Measurements from ENCODE around the gene SLC41A1.

The SLC41A1 gene

DNA sequence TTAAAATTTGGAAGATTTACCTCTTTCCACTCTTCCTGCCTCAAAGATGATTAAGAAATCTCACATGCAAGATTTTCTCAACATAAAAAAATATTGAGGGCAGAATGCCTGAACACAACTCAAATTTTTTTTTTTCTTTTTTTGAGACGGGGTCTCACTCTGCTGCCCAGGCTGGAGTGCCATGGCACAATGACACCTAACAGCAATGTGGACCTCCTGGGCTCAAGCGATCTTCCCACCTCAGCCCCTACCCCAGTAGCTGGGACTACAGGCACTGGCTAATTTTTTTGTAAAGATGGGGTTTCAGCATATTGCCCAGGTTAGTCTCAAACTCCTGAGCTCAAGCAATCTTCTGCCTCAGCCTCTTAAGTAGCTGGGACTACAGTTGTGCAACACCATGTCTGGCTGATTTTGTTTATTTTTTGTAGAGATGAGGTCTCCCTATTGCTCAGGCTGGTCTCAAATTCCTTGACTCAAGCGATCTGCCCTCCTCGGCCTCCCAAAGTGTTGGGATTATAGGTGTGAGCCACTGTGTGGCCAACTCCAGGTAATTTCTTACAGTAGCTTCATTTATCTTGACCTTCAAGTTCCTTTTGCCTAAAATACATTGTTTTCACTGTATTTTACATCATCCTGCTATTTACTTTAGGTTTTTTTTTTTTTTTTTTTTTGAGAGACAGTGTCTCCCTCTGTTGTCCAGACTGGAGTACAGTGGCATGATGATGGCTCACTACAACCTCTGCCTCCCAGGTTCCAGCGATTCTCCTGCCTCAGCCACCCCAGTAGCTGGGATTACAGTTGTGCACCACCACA is 73.4 kb downstream of the SLC41A1 start:
- H3K4me1 ChIP-seq, result no peaks in the 10 kb centered on the region
- H3K36me3 ChIP-seq (ENCODE audit: control insufficient read depth, insufficient read depth, low read length), result no peaks in the 10 kb centered on the region
- H3K9me3 ChIP-seq (ENCODE audit: control insufficient read depth, low read length), result no peaks in the 10 kb centered on the region
- no peak for TF ChIP-seq CTCF (IDR thresholded peaks at IDR 0.05)
- no peak overlapping the region for H3K9ac ChIP-seq
- H3K79me2 ChIP-seq, result peaks cover 7% of the 10 kb centered on the region
- H2AFZ ChIP-seq, result no peak overlapping the region
- no peak overlapping the region for H3K4me2 ChIP-seq (ENCODE audit: low read length)
- no peaks in the 10 kb centered on the region for H3K27me3 ChIP-seq (ENCODE audit: control insufficient read depth, insufficient read depth, low read length)
- no peak overlapping the region for H3K4me3 ChIP-seq (ENCODE audit: low read depth, low read length)
- H3K27ac ChIP-seq, result no peak overlapping the region
